Measurements from ENCODE around the gene ZNF710.
"Not testable (repeated sequence)": the region's sequence is repeated elsewhere in the genome, so short reads cannot be mapped to it uniquely, and the experiment has no call there.

Gene ZNF710

GRCh38 chr15:89977836-89978235, 23.3 kb upstream of the ZNF710 start:
- not testable (repeated sequence) for H3K36me3 Mint-ChIP-seq (ENCODE audit: low read depth); H3K27me3 Mint-ChIP-seq; H3K27ac Mint-ChIP-seq; H3K4me3 Mint-ChIP-seq
- Mint-ChIP-seq H3K9me3 (peaks cover 15% of the 10 kb centered on the region), H3K4me1 (ENCODE audit: low read depth) (peaks cover 57% of the 10 kb centered on the region)
- intact Hi-C loops (cut with micrococcal nuclease), result loop anchor here (10.0 kb wide), 1 partner anchor 63 kb away; the partner anchor contains the start of gene ARPIN

GRCh38 chr15:89978914-89979313, 22.2 kb upstream of the ZNF710 start:
- Mint-ChIP-seq H3K27me3 (peaks cover 2% of the 10 kb centered on the region), H3K4me1 (ENCODE audit: low read depth) (peaks cover 49% of the 10 kb centered on the region), H3K27ac (no peak overlapping the region), H3K4me3 (no peak overlapping the region), H3K9me3 (peaks cover 17% of the 10 kb centered on the region), H3K36me3 (ENCODE audit: low read depth) (no peaks in the 10 kb centered on the region)
- intact Hi-C loops (cut with micrococcal nuclease), result loop anchor here (10.0 kb wide), 1 partner anchor 64 kb away; the partner anchor contains the start of gene ARPIN

GRCh38 chr15:89980896-89981295, 20.2 kb upstream of the ZNF710 start:
- intact Hi-C loops (cut with micrococcal nuclease), result no loop called here
- Mint-ChIP-seq H3K4me3 (no peak overlapping the region), H3K27me3 (peaks cover 2% of the 10 kb centered on the region), H3K9me3 (peaks cover 30% of the 10 kb centered on the region), H3K27ac (peak overlapping the region; percentile 59), H3K36me3 (ENCODE audit: low read depth) (no peaks in the 10 kb centered on the region), H3K4me1 (ENCODE audit: low read depth) (peaks cover 31% of the 10 kb centered on the region)

GRCh38 chr15:89982315-89983055, 18.6 kb upstream of the ZNF710 start:
- no peak overlapping the region for H3K4me3 Mint-ChIP-seq
- peaks cover 23% of the 10 kb centered on the region for H3K4me1 Mint-ChIP-seq (ENCODE audit: low read depth)
- peaks cover 2% of the 10 kb centered on the region for H3K27me3 Mint-ChIP-seq
- H3K36me3 Mint-ChIP-seq (ENCODE audit: low read depth), result no peaks in the 10 kb centered on the region
- intact Hi-C loops (cut with micrococcal nuclease), result no loop called here
- peaks cover 30% of the 10 kb centered on the region for H3K9me3 Mint-ChIP-seq
- no peak overlapping the region for H3K27ac Mint-ChIP-seq

GRCh38 chr15:89984001-89984400, 17.1 kb upstream of the ZNF710 start:
- intact Hi-C loops (cut with micrococcal nuclease), result no loop called here
- Mint-ChIP-seq H3K9me3 (peaks cover 30% of the 10 kb centered on the region), H3K27ac (no peak overlapping the region), H3K27me3 (peaks cover 2% of the 10 kb centered on the region), H3K36me3 (ENCODE audit: low read depth) (no peaks in the 10 kb centered on the region), H3K4me1 (ENCODE audit: low read depth) (peaks cover 22% of the 10 kb centered on the region), H3K4me3 (no peak overlapping the region)

- peaks cover 2% of the 10 kb centered on the region for H3K27me3 Mint-ChIP-seq
- H3K4me1 Mint-ChIP-seq (ENCODE audit: low read depth), result peaks cover 22% of the 10 kb centered on the region
- intact Hi-C loops (cut with micrococcal nuclease), result no loop called here
- H3K36me3 Mint-ChIP-seq (ENCODE audit: low read depth), result no peaks in the 10 kb centered on the region
- H3K4me3 Mint-ChIP-seq, result no peak overlapping the region
- peaks cover 30% of the 10 kb centered on the region for H3K9me3 Mint-ChIP-seq
- H3K27ac Mint-ChIP-seq, result no peak overlapping the region
Observed at GRCh38 chr15:89984421-89985010, 16.6 kb upstream of the ZNF710 start.

DNA sequence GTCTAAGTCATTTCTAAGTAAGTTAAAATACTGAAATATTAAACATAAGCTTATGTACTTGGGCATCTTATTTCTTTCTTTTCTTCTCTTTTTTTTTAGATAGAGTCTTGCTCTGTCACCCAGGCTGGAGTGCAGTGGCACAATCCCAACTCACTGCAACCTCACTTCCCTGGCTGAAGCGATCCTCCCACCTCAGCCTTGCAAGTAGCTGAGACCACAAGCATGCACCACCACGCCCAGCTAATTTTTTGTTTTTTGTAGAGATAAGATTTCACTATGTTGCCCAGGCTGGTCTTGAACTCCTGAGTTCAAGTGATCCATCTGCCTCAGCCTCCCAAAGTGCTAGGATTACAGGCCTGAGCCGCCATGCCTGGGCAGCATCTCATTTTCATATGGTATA, 16.0 kb upstream of the ZNF710 start:
- no peaks in the 10 kb centered on the region for H3K36me3 Mint-ChIP-seq (ENCODE audit: low read depth)
- peaks cover 2% of the 10 kb centered on the region for H3K27me3 Mint-ChIP-seq

GRCh38 chr15:89991312-89991711, 9.8 kb upstream of the ZNF710 start:
- intact Hi-C loops (cut with micrococcal nuclease), result no loop called here

More for the DNA sequence above, 16.0 kb upstream of the ZNF710 start:
- no peak overlapping the region for H3K27ac Mint-ChIP-seq
- H3K4me1 Mint-ChIP-seq (ENCODE audit: low read depth), result peaks cover 16% of the 10 kb centered on the region
- peaks cover 30% of the 10 kb centered on the region for H3K9me3 Mint-ChIP-seq
- no peak overlapping the region for H3K4me3 Mint-ChIP-seq
- intact Hi-C loops (cut with micrococcal nuclease), result no loop called here

DNA sequence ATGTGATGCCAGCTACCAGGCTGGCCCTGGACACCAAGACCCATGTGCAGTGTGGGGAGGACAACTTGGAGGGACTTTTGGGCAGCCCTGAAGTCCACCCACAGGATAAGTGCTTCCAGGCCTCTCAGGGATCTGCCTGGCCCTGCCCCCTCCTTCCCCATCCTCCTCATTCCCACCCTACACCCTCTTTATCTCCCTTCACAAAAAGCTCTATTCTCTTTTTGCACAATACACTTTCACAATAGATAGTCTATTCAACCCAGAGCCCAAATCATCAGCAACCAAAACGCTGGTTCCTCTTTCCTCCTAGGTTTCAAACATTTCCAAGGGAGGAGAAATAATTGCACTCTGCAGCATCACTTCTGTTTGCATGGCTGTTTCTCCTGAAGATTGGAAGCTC, 7.8 kb upstream of the ZNF710 start:
- no peaks in the 10 kb centered on the region for H3K9me3 Mint-ChIP-seq
- no peaks in the 10 kb centered on the region for H3K36me3 Mint-ChIP-seq (ENCODE audit: low read depth)
- peaks cover 25% of the 10 kb centered on the region for H3K4me1 Mint-ChIP-seq (ENCODE audit: low read depth)
- H3K27me3 Mint-ChIP-seq, result no peaks in the 10 kb centered on the region
- no peak overlapping the region for H3K4me3 Mint-ChIP-seq
- H3K27ac Mint-ChIP-seq, result no peak overlapping the region
- intact Hi-C loops (cut with micrococcal nuclease), result no loop called here

More at GRCh38 chr15:89991312-89991711, 9.8 kb upstream of the ZNF710 start:
- H3K27me3 Mint-ChIP-seq, result no peaks in the 10 kb centered on the region
- no peaks in the 10 kb centered on the region for H3K9me3 Mint-ChIP-seq
- H3K27ac Mint-ChIP-seq, result no peak overlapping the region
- H3K36me3 Mint-ChIP-seq (ENCODE audit: low read depth), result no peaks in the 10 kb centered on the region
- H3K4me3 Mint-ChIP-seq, result no peak overlapping the region
- H3K4me1 Mint-ChIP-seq (ENCODE audit: low read depth), result peaks cover 18% of the 10 kb centered on the region

DNA sequence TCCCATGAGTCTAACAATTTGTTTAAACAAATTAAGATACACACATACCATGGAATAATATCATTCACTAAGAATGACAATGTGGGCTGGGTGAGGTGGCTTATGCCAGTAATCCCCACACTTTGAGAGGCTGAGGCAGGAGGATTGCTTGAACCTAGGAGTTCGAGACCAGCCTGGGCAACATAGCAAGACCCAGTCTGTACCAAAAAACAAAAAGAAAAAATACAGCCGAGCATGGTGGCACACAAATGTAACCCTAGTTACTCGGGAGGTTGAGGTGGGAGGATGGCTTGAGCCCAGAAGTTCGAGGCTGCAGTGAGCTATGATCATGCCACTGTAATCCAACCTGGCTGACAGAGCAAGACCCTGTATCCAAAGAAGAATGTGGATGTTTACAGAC, 4.0 kb upstream of the ZNF710 start:
- H3K4me3 Mint-ChIP-seq, result no peak overlapping the region
- intact Hi-C loops (cut with micrococcal nuclease), result no loop called here
- peaks cover 49% of the 10 kb centered on the region for H3K4me1 Mint-ChIP-seq (ENCODE audit: low read depth)
- no peaks in the 10 kb centered on the region for H3K27me3 Mint-ChIP-seq
- H3K9me3 Mint-ChIP-seq, result no peaks in the 10 kb centered on the region
- H3K36me3 Mint-ChIP-seq (ENCODE audit: low read depth), result peaks cover 16% of the 10 kb centered on the region
- H3K27ac Mint-ChIP-seq, result no peak overlapping the region

DNA sequence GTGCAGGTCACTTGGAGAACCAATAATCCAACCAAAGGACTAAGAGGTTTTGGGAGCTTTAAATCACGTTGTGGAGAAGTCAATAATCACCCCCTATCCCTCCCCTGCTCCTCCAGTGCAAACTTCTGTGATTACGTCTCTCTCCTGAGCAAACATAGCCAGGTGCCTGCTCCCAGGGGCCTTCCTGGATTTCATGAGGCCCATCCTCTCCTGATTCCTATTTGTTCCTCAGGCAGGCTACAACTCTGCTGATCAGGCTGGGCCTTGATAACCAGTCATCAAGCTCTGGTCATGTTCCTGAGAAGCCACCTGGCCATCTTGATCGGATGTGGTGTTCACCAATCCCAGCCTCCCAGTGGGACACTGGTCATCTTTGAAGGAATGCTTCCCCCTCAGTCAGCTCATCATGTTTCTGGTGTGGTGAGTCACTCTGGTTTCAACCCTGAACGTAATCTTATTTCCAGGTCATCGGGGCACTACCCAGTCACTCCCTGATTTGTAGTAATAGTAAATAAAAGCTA, 2.9 kb upstream of the ZNF710 start:
- H3K4me1 Mint-ChIP-seq (ENCODE audit: low read depth), result peaks cover 52% of the 10 kb centered on the region
- H3K27ac Mint-ChIP-seq, result no peak overlapping the region
- H3K9me3 Mint-ChIP-seq, result no peaks in the 10 kb centered on the region
- H3K36me3 Mint-ChIP-seq (ENCODE audit: low read depth), result peaks cover 27% of the 10 kb centered on the region
- intact Hi-C loops (cut with micrococcal nuclease), result no loop called here
- H3K27me3 Mint-ChIP-seq, result no peaks in the 10 kb centered on the region
- no peak overlapping the region for H3K4me3 Mint-ChIP-seq

- H3K4me3 Mint-ChIP-seq, result peak overlapping the region; percentile 9
- peak overlapping the region; percentile 97 for H3K27ac Mint-ChIP-seq
- no peaks in the 10 kb centered on the region for H3K27me3 Mint-ChIP-seq
- H3K9me3 Mint-ChIP-seq, result no peaks in the 10 kb centered on the region
- intact Hi-C loops (cut with micrococcal nuclease), result no loop called here
- peaks cover 36% of the 10 kb centered on the region for H3K36me3 Mint-ChIP-seq (ENCODE audit: low read depth)
- H3K4me1 Mint-ChIP-seq (ENCODE audit: low read depth), result peaks cover 53% of the 10 kb centered on the region
Observed at GRCh38 chr15:89998923-89999675, 2.0 kb upstream of the ZNF710 start.

- H3K9me3 Mint-ChIP-seq, result no peaks in the 10 kb centered on the region
Observed at GRCh38 chr15:89999676-90000185, 1.4 kb upstream of the ZNF710 start.

More at GRCh38 chr15:89999676-90000185, 1.4 kb upstream of the ZNF710 start:
- Mint-ChIP-seq H3K27ac (peak overlapping the region; percentile 97), H3K4me1 (ENCODE audit: low read depth) (peaks cover 57% of the 10 kb centered on the region), H3K4me3 (peak overlapping the region; percentile 41), H3K27me3 (no peaks in the 10 kb centered on the region), H3K36me3 (ENCODE audit: low read depth) (peaks cover 42% of the 10 kb centered on the region)
- intact Hi-C loops (cut with micrococcal nuclease), result loop anchor here (5.0 kb wide), 2 partner anchors 38 to 107 kb away; partner anchors contain the start of gene AP3S2
